HEK293 (cell line): Measurements from ENCODE around the gene FAM120B.

ENCODE experiments used
- REST ChIP-seq: fragments of 450-650 bp; formaldehyde crosslinking; IDR thresholded peaks from 2 replicates; pipeline ENCODE4 v1.5.1; 2016; ENCODE audit warnings: missing biosample characterization, missing genetic modification characterization
- ZEB2 ChIP-seq: fragments of 450-650 bp; formaldehyde crosslinking; IDR thresholded peaks from 2 replicates; pipeline ENCODE4 v1.5.1; 2016; ENCODE audit warnings: missing biosample characterization, missing genetic modification characterization
- ZNF138 ChIP-seq: fragments of 450-650 bp; formaldehyde crosslinking; IDR thresholded peaks from 2 replicates; pipeline ENCODE4 v1.5.1; 2016; ENCODE audit warnings: missing biosample characterization, missing genetic modification characterization, borderline replicate concordance
- ZNF366 ChIP-seq: fragments of 450-650 bp; formaldehyde crosslinking; conservative IDR thresholded peaks from 2 replicates; pipeline ENCODE4 v1.5.1; 2016; ENCODE audit warnings: missing biosample characterization, missing genetic modification characterization
- ZNF623 ChIP-seq: fragments of 450-650 bp; formaldehyde crosslinking; IDR thresholded peaks from 2 replicates; pipeline ENCODE4 v1.5.1; 2016; ENCODE audit warnings: missing biosample characterization, missing genetic modification characterization

DNA sequence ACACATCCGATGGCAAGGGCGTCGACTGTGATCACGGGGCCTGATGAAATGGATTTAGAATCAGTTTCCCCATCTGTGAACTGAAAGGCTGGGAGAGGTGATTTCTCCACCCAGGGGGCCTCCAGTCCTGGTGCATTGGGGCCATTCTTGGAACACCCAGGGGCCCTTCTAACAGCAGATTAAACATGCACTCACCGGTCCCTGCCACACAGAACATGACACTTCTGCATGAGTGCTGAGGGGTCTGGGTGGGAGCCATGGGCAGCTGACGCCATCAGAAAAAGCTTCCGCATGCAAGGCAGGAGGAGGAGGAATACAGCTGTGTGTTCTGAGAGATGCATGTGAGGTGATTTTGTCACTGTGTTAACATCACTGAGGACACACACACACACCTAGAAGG is 42.5 kb upstream of the FAM120B start:
- no peak for TF ChIP-seq ZNF366 (tag by site-specific recombination)
- no peak for TF ChIP-seq ZNF138 (tag by site-specific recombination)
- no peak for TF ChIP-seq ZEB2 (tag by site-specific recombination)
- TF ChIP-seq REST (tag by site-specific recombination), result no peak
- no peak for TF ChIP-seq ZNF623 (tag by site-specific recombination)
